HCT116 (cell line): ENCODE measurements around the gene NLGN2. TPM values are rescaled to one million over a fixed set of nuclear protein-coding genes. Genes with fewer than 3 reads are reported as not detected.

Experiments used
- ATAC-seq: fragments of 200-7000 bp; cut with Tn5 transposase; 2 replicates; pipeline ENCODE4 v1.9.1; 2020; ENCODE audit warnings: mild to moderate bottlenecking, moderate library complexity
- BruUV-seq: library from RNA; stranded (reverse); fragments of 400-500 nt; replicated peaks from 2 replicates; lab custom pipeline; 2021; lab: Mats Ljungman, UMichigan
- CTCF ChIA-PET: fragments of 300-600 bp; sonication (Branson Sonifier 250); formaldehyde crosslinking; loops from one replicate; lab custom pipeline; 2021; ENCODE audit warnings: antibody characterized with exemption; lab: Charles Lee
- POLR2A ChIA-PET: fragments of 300-600, 350-600 bp; sonication (Branson Sonifier 250); formaldehyde crosslinking; loops from one replicate; lab custom pipeline; 2021; ENCODE audit warnings: antibody characterized with exemption; lab: Charles Lee
- RAD21 ChIA-PET, 2 experiments: fragments of 300-600 bp; sonication (Branson Sonifier 250); formaldehyde crosslinking; loops; one replicate each; lab custom pipeline; 2023; ENCODE audit warnings: low total read pairs in 2 of 2; ENCODE audit not compliant: uncharacterized antibody in 2 of 2, unreplicated experiment in 2 of 2, low non-redundant PET in 1 of 2; lab: Charles Lee
- DNase-seq: peaks from one replicate; pipeline ENCODE4 v3.0.0-alpha.2; 2010; ENCODE audit warnings: low read depth, low spot score
- H2AFZ ChIP-seq: fragments of 200-600 bp; shearing (Covaris generic), sonication (generic); 2 replicates; pipeline ENCODE4 v1.6.1; 2017; ENCODE audit warnings: low read depth, mixed run types, mixed read lengths, antibody characterized with exemption, low read length; ENCODE audit not compliant: poor library complexity, severe bottlenecking
- H3K27ac ChIP-seq: 2 replicates; pipeline ENCODE4 v1.5.1; 2012; ENCODE audit warnings: low read depth, low read length
- H3K27me3 ChIP-seq: fragments of 200-600 bp; sonication (generic); 2 replicates; pipeline ENCODE4 v1.6.1; 2016; ENCODE audit warnings: mixed run types, low read length, mixed read lengths; ENCODE audit not compliant: insufficient read depth
- H3K36me3 ChIP-seq, 2 experiments: fragments of 200-500 bp in 1 of 2; fragments of 200-600 bp in 1 of 2; sonication (Bioruptor generic) in 1 of 2; sonication (generic) in 1 of 2; 2 replicates each; pipeline versions ENCODE4 v1.5.1 to v1.6.1; 2014 to 2016; ENCODE audit warnings: low read length in 2 of 2, inconsistent platforms in 1 of 2, mixed read lengths in 1 of 2, mixed run types in 1 of 2; ENCODE audit not compliant: insufficient read depth in 2 of 2, control insufficient read depth in 1 of 2
- H3K4me1 ChIP-seq, 2 experiments: fragments of 200-600 bp in 1 of 2; sonication (generic) in 1 of 2; 2 replicates each; pipeline versions ENCODE4 v1.5.1 to v1.6.1; 2012 to 2017; ENCODE audit warnings: low read length in 2 of 2, inconsistent platforms in 1 of 2, mild to moderate bottlenecking in 1 of 2, mixed read lengths in 1 of 2, mixed run types in 1 of 2, moderate library complexity in 1 of 2; ENCODE audit not compliant: insufficient read depth in 2 of 2, control insufficient read depth in 1 of 2
- H3K4me2 ChIP-seq: fragments of 200-600 bp; sonication (generic); 2 replicates; pipeline ENCODE4 v1.6.1; 2017; ENCODE audit warnings: mixed run types, low read length, mixed read lengths
- H3K4me3 ChIP-seq, 2 experiments: fragments of 200-600 bp in 1 of 2; sonication (generic) in 1 of 2; replicated peaks in 1 of 2; 2 replicates each; pipeline ENCODE4 v1.5.1; 2011 to 2016; ENCODE audit warnings: low read length in 2 of 2, control low read depth in 1 of 2, low read depth in 1 of 2, mild to moderate bottlenecking in 1 of 2, mixed read lengths in 1 of 2, mixed run types in 1 of 2
- H3K79me2 ChIP-seq: fragments of 200-600 bp; sonication (generic); 2 replicates; pipeline ENCODE4 v1.6.1; 2017; ENCODE audit warnings: mild to moderate bottlenecking, mixed run types, low read length, moderate library complexity, mixed read lengths; ENCODE audit not compliant: insufficient read depth
- H3K9ac ChIP-seq: fragments of 200-600 bp; sonication (generic); 2 replicates; pipeline ENCODE4 v1.6.1; 2016; ENCODE audit warnings: low read length, mixed read lengths
- H3K9me2 ChIP-seq: fragments of 200-600 bp; sonication (generic), shearing (Covaris generic); 2 replicates; pipeline ENCODE4 v1.6.1; 2017; ENCODE audit warnings: mixed run types, mild to moderate bottlenecking, moderate library complexity; ENCODE audit not compliant: insufficient read depth
- H3K9me3 ChIP-seq, 2 experiments: fragments of 200-500 bp in 1 of 2; fragments of 200-600 bp in 1 of 2; sonication (Bioruptor generic) in 1 of 2; sonication (generic) in 1 of 2; 2 replicates each; pipeline ENCODE4 v1.6.1; 2014 to 2017; ENCODE audit warnings: low read length in 2 of 2, mixed read lengths in 2 of 2, inconsistent platforms in 1 of 2, low read depth in 1 of 2, mild to moderate bottlenecking in 1 of 2, mixed run types in 1 of 2, moderate library complexity in 1 of 2; ENCODE audit not compliant: control insufficient read depth in 1 of 2, insufficient read depth in 1 of 2
- H4K20me1 ChIP-seq: fragments of 200-600 bp; sonication (generic), shearing (Covaris generic); 2 replicates; pipeline ENCODE4 v1.6.1; 2017; ENCODE audit warnings: mixed run types, mild to moderate bottlenecking, moderate library complexity; ENCODE audit not compliant: insufficient read depth
- ATF3 ChIP-seq: IDR thresholded peaks from 2 replicates; pipeline ENCODE4 v1.6.1; 2012
- CBX3 ChIP-seq: IDR thresholded peaks from 2 replicates; pipeline ENCODE4 v1.6.1; 2012; ENCODE audit warnings: low read depth
- CEBPB ChIP-seq: IDR thresholded peaks from 2 replicates; pipeline ENCODE4 v1.6.1; 2012; ENCODE audit warnings: low read depth
- CTCF ChIP-seq, 3 experiments: fragments of 200-600 bp in 1 of 3; sonication (generic) in 1 of 3; IDR thresholded peaks in 2 of 3; conservative IDR thresholded peaks in 1 of 3; 2 replicates each; pipeline ENCODE4 v1.5.1; 2012 to 2017; ENCODE audit warnings: low read depth in 2 of 3, low read length in 2 of 3, antibody characterized with exemption in 1 of 3, borderline replicate concordance in 1 of 3, control low read depth in 1 of 3, mild to moderate bottlenecking in 1 of 3, mixed read lengths in 1 of 3, mixed run types in 1 of 3, moderate library complexity in 1 of 3; ENCODE audit not compliant: insufficient read depth in 1 of 3
- EGR1 ChIP-seq: IDR thresholded peaks from 2 replicates; pipeline ENCODE4 v1.6.1; 2012; ENCODE audit warnings: low read depth
- ELF1 ChIP-seq: IDR thresholded peaks from 2 replicates; pipeline ENCODE4 v1.6.1; 2012; ENCODE audit warnings: low read depth, borderline replicate concordance
- EZH2 ChIP-seq: fragments of 200-600 bp; sonication (generic); IDR thresholded peaks from 2 replicates; pipeline ENCODE4 v1.6.1; 2017; ENCODE audit warnings: antibody characterized with exemption, mixed run types
- FOSL1 ChIP-seq: IDR thresholded peaks from 2 replicates; pipeline ENCODE4 v1.6.1; 2012; ENCODE audit warnings: low read depth
- JUND ChIP-seq: IDR thresholded peaks from 2 replicates; pipeline ENCODE4 v1.6.1; 2012
- MAX ChIP-seq: IDR thresholded peaks from 2 replicates; pipeline ENCODE4 v1.6.1; 2012
- POLR2A ChIP-seq: IDR thresholded peaks from 2 replicates; pipeline ENCODE4 v1.7.0; 2011; ENCODE audit warnings: borderline replicate concordance; ENCODE audit not compliant: insufficient read depth, insufficient read length; ENCODE audit errors: extremely low read depth
- POLR2AphosphoS5 ChIP-seq: IDR thresholded peaks from 2 replicates; pipeline ENCODE4 v1.6.1; 2011; ENCODE audit warnings: mild to moderate bottlenecking, low read depth, low read length, moderate library complexity
- RAD21 ChIP-seq: IDR thresholded peaks from 2 replicates; pipeline ENCODE4 v1.6.1; 2012; ENCODE audit warnings: low read depth, mild to moderate bottlenecking
- SP1 ChIP-seq: IDR thresholded peaks from 2 replicates; pipeline ENCODE4 v1.6.1; 2012; ENCODE audit warnings: low read depth
- SRF ChIP-seq: IDR thresholded peaks from 2 replicates; pipeline ENCODE4 v1.6.1; 2012; ENCODE audit warnings: low read depth
- YY1 ChIP-seq: IDR thresholded peaks from 2 replicates; pipeline ENCODE4 v1.6.1; 2011; ENCODE audit warnings: low read length, low read depth, moderate library complexity, mild to moderate bottlenecking; ENCODE audit not compliant: insufficient replicate concordance; ENCODE audit errors: extremely low read depth
- ZFX ChIP-seq: fragments of 450-650 bp; IDR thresholded peaks from 2 replicates; pipeline ENCODE4 v1.6.1; 2017
- ZNF274 ChIP-seq: fragments of 200-500 bp; sonication (Bioruptor generic); IDR thresholded peaks from 2 replicates; pipeline ENCODE4 v1.6.1; 2014; ENCODE audit warnings: mild to moderate bottlenecking, low read depth, low read length, inconsistent platforms
- intact Hi-C: fragments of 100-400 bp; cut with micrococcal nuclease; formaldehyde crosslinking; loops from 2 replicates; pipeline ENCODE4 v1.10.0; 2022
- total RNA-seq: library from RNA; stranded (reverse); gene quantifications from one replicate; pipeline ENCODE4 v1.2.1, GENCODE V29; 2021; ENCODE audit not compliant: unreplicated experiment

The NLGN2 gene
- total RNA-seq, 1 experiment from 2014 or later, result 60.5 TPM

GRCh38 chr17:7425316-7425715, 17.7 kb downstream of the NLGN2 start, which contains the start of gene SPEM2 (continued):
- TF ChIP-seq YY1, result no peak
- no peak for TF ChIP-seq POLR2AphosphoS5
- no peak for TF ChIP-seq CEBPB
- no peak for TF ChIP-seq ATF3

- H4K20me1 ChIP-seq, result no peaks in the 10 kb centered on the region
- no peaks in the 10 kb centered on the region for H3K9me3 ChIP-seq
- ChIA-PET POLR2A (interaction anchor here (1.0 kb wide), 1 partner anchor 11 kb away, joined by 4 read pairs; no protein-coding TSS in a partner anchor), CTCF (no interaction called here), RAD21 (no interaction called here)
- H3K9ac ChIP-seq, result no peak overlapping the region
- no peaks in the 10 kb centered on the region for H3K79me2 ChIP-seq
- intact Hi-C loops, result no loop called here
- no peak overlapping the region for H3K4me2 ChIP-seq
- H3K36me3 ChIP-seq, result no peaks in the 10 kb centered on the region
- no peak overlapping the region for H3K27ac ChIP-seq
- no peak overlapping the region for H3K4me3 ChIP-seq
- DNase-seq (no peak), ATAC-seq (no peak)
- H2AFZ ChIP-seq, result no peak overlapping the region
- no peaks in the 10 kb centered on the region for H3K4me1 ChIP-seq
- H3K27me3 ChIP-seq, result no peaks in the 10 kb centered on the region
- no TSS peak for BruUV-seq
- no peak for TF ChIP-seq SP1
- TF ChIP-seq ELF1, result no peak
- no peak for TF ChIP-seq POLR2AphosphoS5
- TF ChIP-seq MAX, result no peak
- no peak for TF ChIP-seq JUND
- TF ChIP-seq RAD21, result no peak
- TF ChIP-seq CBX3, result no peak
- TF ChIP-seq YY1, result no peak
- no peak for TF ChIP-seq FOSL1
- no peak for TF ChIP-seq SRF
- no peak for TF ChIP-seq POLR2A
- TF ChIP-seq EZH2, result no peak
- no peak for TF ChIP-seq EGR1
- no peak for TF ChIP-seq CTCF (IDR thresholded peaks at IDR 0.05 in 2 of 3, conservative IDR thresholded peaks at IDR 0.05 in 1 of 3; ENCODE audit: borderline replicate concordance in 1 of 3, insufficient read depth in 1 of 3, low read depth in 2 of 3, low read length in 2 of 3)
- no peak for TF ChIP-seq ZFX
- TF ChIP-seq ZNF274, result no peak
- H3K9me2 ChIP-seq, result no peaks in the 10 kb centered on the region
These were observed 18.1 kb downstream of the NLGN2 start for GRCh38 chr17:7425756-7426155.
